Gastroesophageal sphincter (tissue), 3 donors: ENCODE results near the gene CPA1.

Experiments used
- POLR2A ChIP-seq, 2 donors: fragments of 450-650 bp; IDR thresholded peaks; one replicate each; pipeline ENCODE4 v1.6.1; 2017; ENCODE audit warnings: antibody characterized with exemption in 2 of 2, mild to moderate bottlenecking in 2 of 2, moderate library complexity in 1 of 2
- TF ChIP-seq, protein P1 (sequence below), 4 experiments: fragments of 200-600 bp in 2 of 4; fragments of 450-650 bp in 2 of 4; sonication (generic) in 1 of 4; IDR thresholded peaks; one replicate each; pipeline ENCODE4 v1.5.1; 2017 to 2019; ENCODE audit warnings: antibody characterized with exemption in 4 of 4, mild to moderate bottlenecking in 2 of 4, moderate library complexity in 2 of 4

DNA sequence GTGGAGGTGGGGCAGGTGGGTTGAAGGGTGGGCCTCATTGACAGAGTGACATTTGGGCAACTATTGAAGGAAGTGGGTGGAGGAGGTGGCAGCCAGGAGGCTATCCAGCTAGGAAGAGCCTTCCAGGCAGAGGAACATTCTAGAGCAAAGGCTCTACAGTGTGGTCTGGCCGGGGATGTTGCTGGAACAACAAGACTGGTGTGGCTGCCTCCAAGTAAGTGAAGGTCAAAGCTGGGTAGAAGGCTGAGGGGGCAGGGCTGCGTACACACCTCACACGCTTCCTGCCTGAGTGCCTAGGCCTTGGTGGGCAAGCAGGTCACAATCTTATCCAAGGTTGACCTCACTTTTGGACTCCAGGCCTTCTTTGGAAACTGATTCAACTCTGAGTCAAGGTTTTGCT lies 6.6 kb downstream of the CPA1 start:
- TF ChIP-seq, protein P1, sequence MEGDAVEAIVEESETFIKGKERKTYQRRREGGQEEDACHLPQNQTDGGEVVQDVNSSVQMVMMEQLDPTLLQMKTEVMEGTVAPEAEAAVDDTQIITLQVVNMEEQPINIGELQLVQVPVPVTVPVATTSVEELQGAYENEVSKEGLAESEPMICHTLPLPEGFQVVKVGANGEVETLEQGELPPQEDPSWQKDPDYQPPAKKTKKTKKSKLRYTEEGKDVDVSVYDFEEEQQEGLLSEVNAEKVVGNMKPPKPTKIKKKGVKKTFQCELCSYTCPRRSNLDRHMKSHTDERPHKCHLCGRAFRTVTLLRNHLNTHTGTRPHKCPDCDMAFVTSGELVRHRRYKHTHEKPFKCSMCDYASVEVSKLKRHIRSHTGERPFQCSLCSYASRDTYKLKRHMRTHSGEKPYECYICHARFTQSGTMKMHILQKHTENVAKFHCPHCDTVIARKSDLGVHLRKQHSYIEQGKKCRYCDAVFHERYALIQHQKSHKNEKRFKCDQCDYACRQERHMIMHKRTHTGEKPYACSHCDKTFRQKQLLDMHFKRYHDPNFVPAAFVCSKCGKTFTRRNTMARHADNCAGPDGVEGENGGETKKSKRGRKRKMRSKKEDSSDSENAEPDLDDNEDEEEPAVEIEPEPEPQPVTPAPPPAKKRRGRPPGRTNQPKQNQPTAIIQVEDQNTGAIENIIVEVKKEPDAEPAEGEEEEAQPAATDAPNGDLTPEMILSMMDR (IDR thresholded peaks at IDR 0.05) = no peak
- no peak for TF ChIP-seq POLR2A (IDR thresholded peaks at IDR 0.05)
